Stimulated activated CD4-positive, alpha-beta T cell treated with anti-CD3 and anti-CD28 coated beads, Interleukin-4, amount 100 ng/mL, for 1 hour (primary cell): ENCODE data around the gene SLCO1B3.
"Not testable (repeated sequence)": the region's sequence is repeated elsewhere in the genome, so short reads cannot be mapped to it uniquely, and the experiment has no call there.

Experiments
- DNase-seq: peaks from one replicate; pipeline ENCODE4 v3.0.0-alpha.2; 2020

SLCO1B3 gene, protein sequence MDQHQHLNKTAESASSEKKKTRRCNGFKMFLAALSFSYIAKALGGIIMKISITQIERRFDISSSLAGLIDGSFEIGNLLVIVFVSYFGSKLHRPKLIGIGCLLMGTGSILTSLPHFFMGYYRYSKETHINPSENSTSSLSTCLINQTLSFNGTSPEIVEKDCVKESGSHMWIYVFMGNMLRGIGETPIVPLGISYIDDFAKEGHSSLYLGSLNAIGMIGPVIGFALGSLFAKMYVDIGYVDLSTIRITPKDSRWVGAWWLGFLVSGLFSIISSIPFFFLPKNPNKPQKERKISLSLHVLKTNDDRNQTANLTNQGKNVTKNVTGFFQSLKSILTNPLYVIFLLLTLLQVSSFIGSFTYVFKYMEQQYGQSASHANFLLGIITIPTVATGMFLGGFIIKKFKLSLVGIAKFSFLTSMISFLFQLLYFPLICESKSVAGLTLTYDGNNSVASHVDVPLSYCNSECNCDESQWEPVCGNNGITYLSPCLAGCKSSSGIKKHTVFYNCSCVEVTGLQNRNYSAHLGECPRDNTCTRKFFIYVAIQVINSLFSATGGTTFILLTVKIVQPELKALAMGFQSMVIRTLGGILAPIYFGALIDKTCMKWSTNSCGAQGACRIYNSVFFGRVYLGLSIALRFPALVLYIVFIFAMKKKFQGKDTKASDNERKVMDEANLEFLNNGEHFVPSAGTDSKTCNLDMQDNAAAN

DNA sequence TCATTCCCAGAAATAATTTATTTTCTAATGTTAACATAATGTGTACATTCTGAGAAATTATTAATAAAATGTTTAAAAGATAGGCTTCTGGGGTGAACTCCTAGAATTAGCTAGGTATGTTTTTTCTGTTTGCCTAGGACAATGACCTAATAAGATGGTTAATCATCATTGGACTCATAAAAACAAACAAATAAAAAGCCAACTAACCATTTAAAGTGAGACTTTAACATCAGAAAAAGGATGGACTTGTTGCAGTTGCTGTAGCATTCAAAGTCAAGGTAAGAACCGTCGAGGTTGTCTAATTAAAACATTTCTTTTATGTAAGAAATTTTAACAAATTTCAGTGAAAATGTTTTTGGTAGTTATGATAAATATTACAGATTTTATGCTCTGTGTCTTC lies at the start of gene SLCO1B3:
Gene SLCO1B3, plus strand, starts transcription at position 219 of the 400 bp plus-strand sequence. CDS start 5,034 bp downstream, outside the sequence.
- no peak for DNase-seq

DNA sequence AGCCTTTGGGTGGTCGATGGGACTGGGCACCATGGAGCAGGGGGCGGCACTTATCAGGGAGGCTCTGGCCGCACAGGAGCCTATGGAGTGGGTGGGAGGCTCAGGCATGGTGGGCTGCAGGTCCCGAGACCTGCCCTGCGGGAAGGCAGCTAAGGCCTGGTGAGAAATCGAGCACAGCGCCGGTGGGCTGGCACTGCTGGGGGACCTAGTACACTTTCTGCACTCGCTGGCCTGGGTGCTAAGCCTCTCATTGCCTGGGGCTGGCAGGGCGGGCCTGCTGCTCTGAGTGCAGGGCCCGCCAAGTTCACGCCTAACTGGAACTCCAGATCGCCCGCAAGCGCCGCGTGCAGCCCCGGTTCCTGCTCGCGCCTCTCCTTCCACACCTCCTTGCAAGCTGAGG lies 33.1 kb upstream of the SLCO1B3 start:
- DNase-seq, result no peak

DNA sequence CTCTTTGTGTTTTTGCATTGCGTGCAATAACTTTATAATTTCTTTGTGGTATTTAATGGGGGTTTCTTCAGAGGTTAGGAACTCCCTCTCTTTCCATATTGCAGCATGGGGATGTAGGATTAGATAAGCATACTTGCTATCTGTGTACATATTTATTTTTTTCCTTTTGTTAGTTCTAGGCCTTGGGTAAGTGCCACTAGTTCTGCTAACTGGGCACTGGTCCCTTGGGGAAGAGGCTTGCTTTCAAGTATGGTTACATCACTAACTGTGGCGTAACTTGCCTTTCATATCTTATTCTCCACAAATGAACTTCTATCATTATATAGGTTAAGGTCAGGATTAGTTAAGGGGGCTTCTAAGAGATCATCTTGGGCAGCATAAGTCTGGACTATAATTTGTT lies 31.5 kb upstream of the SLCO1B3 start:
- no peak for DNase-seq

DNA sequence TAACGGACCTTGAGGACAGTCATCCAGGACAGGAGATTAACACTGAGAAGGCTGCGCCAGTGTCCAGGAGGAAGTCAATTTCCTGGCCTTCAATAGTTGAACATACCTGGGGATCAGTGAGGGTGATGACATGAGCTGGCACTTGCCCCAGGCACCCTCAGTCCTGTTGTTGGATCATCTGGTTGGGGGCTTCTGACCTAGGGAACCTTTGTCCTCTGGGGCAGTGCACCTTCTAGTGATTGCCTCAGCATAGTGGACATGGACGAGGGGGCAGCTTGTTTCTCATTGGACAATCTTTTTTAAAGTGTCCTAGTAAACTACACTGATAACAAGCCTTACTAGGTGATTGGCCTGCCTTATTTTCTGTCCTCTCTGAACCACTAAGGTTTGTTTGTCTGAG lies 30.5 kb upstream of the SLCO1B3 start:
- DNase-seq, result not testable (repeated sequence)

DNA sequence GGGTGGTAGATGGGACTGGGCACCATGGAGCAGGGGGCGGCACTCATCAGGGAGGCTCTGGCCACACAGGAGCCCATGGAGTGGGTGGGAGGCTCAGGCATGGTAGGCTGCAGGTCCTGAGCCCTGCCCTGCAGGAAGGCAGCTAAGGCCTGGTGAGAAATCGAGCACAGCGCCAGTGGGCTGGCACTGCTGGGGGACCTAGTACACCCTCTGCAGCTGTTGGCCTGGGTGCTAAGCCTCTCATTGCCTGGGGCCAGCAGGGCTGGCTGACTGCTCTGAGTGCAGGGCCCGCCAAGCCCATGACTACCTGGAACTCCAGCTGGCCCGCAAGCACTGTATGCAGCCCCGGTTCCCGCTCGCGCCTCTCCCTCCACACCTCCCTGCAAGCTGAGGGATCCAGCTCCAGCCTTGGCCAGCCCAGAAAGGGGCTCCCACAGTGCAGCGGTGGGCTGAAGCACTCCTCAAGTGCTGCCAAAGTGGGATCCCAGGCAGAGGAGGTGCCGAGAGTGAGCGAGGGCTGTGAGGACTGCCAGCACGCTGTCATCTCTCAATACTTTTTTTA lies 26.6 kb upstream of the SLCO1B3 start:
- not testable (repeated sequence) for DNase-seq

DNA sequence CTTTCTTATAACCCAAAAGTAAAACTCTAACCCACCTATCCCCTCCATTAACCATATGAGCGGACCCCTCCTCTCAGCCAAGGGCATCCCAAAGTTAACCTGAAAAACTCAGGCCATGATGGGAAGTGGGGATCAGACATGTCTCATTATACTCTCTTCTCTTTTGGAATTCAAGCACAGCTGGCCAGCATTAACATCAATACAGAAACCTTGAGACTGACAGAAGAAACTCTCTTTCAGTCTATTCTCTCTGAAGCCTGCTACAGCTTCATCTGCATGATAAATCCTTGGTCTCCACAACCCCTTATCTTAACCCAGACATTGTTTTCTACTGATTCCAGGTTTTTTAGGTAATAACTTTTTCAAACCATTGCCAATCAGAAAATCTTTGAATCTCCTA lies 17.5 kb upstream of the SLCO1B3 start:
- DNase-seq, result no peak

DNA sequence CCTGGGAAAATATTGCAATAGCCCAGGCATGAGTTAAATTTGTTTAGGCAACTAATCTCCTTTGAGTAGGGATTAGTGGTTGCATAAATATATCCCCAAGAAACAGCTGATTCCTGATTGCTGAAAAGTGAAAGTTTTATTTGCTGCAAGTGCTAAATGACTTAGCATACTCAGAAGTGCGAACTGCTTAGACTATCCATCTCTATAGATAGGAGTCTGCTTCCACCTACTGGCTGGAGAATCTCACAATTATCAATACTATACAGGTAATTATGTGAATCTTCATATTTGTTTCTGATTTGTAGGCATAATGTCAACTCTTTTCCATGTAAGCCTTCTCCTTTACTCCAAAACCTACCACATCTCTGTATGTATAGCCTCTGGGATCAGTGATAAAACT lies 12.0 kb upstream of the SLCO1B3 start:
- no peak for DNase-seq

DNA sequence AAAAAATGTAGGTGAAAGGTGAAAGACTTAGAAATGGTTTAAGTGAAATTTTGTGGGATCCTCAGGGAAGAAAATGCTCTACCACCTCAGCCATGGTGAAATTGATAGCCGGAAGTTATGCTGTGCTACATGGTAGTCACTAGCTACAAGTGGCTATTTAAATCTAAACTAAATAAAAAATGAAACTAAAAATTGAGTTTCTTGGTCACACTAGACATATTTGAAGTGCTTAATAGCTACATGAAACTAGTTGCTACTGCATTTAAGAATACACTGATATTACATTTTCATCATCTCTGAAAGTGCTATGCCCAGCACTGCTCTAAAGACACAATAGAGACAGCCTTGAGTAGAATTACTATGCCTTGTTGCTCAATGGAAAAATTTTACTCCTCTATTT lies 10.3 kb upstream of the SLCO1B3 start:
- no peak for DNase-seq

DNA sequence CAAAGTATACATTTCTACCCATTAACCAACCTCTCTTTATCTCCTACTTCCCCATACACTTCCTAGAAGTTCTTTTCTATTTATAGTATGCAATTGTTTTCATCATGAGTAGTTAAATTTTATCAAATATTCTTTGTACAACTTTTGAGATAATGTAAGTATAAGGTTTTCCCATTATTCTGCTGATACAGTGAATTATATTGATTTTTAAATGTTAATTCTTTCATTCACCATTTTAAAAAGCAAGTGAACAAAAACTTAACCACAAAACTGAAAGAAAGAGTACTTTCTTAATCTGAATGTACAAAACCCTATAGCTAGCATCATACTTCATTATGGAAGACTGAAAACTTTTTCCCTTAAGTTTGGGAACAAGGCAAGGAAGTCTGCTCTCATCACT lies 9.5 kb upstream of the SLCO1B3 start:
- no peak for DNase-seq

DNA sequence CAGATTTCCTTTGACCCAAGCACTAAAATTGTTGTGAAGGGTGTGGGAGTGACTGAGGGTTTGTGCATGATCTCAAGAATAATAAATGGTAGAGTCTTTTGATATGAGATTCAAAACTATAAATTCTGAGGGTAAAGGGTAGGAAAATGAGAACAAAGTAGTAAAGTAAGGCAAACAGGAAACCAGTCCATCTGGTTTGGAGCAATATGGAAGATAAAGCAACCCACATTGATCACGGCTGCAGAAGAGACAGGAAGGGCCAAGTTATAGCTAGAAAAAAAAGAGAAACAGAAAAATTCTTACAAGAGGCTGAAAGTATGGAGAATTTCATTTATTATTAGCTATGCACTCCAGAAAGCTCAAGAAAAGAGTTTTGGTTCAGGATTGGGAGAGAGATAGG lies 4.6 kb upstream of the SLCO1B3 start:
- no peak for DNase-seq

DNA sequence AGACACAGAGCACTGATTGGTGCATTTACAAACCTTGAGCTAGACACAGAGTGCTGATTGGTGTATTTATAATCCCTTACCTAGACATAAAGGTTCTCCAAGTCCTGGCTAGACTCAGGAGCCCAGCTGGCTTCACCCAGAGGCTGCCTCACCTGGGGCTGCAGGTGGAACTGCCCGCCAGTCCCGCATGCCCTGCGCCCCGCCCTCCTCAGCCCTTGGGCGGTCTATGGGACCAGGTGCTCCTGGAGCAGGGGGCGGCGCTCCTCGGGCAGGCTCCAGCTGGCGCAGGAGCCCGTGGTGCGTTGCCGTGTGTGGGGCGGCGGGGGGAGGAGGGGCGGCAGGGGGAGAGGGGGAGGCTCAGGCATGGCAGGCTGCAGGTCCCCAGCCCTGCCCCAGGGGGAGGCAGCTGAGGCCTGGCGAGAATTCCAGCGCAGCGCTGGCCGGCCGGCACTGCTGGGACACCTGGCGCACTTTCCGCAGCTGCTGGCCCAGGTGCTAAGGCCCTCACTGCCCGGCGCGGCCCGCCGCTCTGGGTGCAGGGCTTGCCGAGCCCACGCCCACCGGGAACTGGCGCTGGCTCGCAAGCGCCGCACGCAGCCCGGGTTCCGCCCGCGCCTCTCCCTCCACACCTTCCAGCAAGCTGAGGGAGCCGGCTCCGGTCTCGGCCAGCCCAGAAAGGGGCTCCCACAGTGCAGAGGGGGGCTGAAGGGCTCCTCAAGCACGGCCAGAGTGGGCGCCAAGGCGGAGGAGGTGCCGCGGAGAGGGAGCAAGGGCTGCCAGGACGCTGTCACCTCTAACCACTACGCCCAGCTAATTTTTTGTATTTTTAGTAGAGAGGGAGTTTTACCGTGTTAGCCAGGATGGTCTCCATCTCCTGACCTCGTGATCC lies 3.1 kb upstream of the SLCO1B3 start:
- DNase-seq, result no peak

DNA sequence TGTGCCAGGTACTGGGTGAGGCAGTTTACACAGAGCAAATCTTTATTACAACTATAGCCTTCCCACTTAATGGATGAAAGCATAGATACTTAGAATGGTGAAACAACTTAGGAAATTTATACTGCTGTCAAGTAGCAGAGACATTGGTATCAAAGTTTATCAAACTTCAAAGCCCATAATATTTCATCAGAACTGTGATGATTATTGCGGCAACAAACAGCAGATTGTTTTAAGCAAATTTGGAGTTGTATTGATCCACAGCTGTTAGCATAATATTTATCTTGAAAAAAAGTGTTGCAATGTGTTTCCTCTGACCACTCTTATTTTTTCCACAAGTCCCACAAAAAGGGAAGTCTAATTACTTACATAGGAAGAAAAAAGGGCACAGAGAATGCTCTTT lies 2.0 kb upstream of the SLCO1B3 start:
- no peak for DNase-seq

DNA sequence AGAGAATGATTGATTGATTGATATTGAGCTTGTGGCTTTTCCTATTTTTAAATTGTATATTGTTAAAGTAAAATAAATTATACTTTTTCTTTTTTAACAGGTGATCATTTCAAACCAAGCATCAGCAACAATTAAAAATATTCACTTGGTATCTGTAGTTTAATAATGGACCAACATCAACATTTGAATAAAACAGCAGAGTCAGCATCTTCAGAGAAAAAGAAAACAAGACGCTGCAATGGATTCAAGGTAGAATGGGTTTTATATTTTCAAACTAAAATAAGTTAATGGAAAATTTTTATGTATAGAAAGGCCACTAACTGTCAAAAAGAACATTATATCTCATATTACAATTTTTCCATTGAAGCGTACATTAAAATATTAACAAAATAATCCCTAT lies 5.1 kb downstream of the SLCO1B3 start:
- DNase-seq, result no peak

DNA sequence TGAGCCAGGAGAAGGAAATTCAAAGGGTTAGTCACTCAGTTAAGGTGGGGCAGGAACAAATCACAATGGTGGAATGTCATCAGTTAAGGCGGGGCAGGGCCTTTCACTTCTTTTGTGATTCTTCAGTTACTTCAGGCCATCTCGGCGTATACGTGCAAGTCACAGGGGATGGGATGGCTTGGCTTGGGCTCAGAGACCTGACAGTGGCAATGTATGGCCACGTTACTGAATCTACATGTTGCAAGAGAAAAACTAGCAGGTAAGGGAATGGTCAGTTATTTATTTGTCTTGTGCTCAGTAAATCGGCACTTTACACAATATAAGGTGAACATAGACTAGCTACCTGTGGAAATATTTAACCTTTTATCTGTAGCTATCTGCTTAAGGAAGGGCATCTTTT lies 11.9 kb downstream of the SLCO1B3 start:
- DNase-seq, result no peak

DNA sequence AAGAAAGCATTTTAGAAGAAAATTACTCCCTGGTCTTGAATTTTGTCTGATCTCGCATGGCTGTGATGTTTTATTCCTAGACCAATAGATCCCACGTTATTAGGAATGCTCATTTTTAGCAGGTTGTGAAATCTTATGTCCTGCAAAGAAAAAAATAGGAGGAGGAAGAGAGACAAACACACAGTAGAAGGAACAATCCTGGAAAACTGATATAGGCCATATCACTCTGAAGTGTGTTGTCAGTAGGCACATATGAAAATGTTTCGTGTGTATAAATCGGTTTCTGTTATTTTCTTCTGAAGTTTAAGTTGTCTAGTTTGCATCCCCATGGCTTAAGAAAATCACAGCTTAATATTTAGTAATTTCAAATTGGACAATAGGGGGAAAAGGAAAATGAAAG lies 12.4 kb downstream of the SLCO1B3 start:
- no peak for DNase-seq

DNA sequence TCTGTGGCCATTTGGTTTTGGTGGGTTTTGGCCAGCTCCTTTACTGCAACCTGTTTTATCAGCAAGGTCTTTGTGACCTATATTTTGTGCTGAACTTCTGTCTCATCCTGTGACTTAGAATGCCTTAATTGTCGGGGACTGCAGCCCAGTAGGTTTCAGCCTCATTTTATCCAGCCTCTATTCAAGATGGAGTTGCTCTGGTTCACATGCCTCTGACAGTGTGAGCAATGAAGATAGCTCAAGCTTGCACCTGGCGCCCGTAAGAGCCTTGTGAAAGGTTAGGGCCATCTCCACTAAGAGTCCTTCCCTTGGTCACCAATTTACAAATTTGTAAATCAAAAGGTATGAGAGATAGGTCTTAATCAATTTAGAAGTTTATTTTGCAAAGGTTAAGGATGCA lies 19.4 kb downstream of the SLCO1B3 start:
- no peak for DNase-seq

DNA sequence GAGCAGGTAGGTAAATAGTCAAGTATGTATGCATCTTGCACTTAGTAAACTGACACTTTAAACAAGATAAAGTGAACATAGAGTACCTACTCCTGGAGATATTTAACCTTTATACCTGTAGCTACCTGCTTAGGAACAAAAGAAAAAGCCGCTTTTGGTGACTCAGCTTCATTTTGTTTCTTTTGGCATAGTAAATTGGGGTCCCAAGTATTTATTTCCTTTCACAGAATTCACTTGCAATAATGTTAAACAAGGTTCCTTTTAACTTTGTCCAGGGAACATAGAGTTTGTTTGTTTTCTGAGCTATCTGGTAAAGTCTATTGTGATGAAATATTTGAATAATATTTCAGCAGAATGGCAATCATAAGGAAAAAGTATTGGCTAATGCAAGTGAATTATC lies 20.0 kb downstream of the SLCO1B3 start:
- DNase-seq, result no peak

DNA sequence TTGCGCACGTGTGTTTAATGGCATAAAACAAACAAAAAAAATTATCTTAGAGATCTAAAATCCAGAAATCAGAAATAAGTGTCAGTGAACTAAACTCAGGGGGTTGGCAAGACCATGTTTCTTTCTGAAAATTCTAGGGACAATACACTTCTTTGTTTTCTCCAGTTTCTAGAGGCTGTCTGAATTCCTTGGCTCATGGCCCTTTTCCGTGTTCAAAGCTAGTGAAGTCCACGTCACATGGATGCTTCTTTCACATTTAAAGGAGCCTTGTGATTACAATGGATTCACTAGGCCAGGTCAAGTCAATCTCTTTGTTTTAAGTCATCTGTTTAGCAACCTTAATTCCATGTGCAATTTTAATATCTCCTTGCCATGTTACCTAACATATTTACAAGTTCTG lies 22.4 kb downstream of the SLCO1B3 start:
- no peak for DNase-seq

DNA sequence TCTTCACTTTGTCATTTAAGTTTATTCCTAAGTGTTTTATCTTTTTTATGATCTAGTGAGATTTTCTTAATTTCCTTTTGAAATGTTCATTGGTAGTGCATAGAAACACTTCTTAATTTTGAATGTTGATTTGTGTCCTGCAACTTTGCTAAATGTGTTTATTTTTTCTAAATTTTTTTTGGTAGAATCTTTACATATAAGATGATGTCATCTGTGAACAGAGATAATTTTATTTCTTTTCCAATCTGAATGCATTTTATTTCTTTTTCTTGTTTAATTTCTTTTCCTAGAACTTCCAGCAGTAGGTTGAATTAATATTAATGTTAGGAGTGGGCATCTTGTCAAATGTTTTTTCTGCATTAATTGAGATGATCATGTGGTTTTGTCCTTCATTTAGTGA lies 42.1 kb downstream of the SLCO1B3 start:
- no peak for DNase-seq

DNA sequence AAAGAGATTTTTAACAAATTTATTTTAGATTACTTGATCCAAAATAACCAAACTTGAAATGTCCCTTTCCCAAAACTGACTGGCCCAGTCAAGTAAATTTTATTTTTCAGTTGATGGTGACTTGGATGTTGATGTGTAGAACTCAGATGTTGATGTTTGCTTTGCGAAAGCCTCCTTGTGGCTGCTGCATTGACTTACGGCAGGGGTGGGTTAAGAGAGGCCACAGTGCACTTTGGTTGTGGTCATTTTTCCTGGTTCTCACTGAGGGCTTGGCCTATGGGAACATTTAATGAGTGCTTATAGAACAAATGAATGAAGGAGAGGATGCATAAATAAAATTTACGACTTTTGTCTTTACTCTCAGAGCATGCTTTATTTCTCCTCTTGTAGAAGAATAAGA lies 52.6 kb downstream of the SLCO1B3 start:
- no peak for DNase-seq

DNA sequence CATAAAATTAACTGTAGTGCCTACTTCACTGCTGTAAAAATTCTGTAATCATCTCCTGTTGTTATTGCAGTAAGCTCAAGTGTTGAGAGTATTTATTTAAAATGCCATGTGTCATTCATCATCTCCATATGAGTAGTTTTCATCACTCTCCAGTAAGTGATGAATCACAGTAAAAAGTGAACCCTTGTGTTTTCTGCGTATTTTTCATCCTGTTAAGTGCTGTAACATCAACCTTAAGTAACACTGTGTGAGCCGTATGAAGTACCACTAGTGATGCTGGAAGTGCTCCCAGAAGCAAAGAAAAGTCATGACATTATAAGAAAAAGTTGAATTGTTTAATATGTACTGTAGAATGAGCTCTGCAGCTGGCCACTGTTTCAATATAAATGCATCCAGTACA lies 55.4 kb downstream of the SLCO1B3 start:
- no peak for DNase-seq

DNA sequence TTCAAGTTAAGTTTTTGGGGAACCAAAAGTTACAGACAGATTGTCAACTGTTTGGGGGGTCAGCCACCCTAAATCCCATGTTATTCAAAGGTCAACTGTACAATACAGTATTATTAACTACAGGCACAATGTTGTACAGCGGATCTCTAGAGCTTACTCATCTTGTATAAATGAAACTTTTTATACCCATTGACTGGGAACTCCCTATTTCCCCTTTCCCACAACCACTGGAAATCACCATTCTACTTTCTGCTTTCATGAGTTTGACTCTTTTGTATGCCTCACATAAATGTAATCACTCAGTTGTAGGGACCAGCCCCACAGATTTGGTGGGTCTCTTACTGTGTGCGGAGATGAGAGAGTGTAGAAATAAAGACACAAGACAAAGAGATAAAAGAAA lies 57.8 kb downstream of the SLCO1B3 start:
- no peak for DNase-seq

DNA sequence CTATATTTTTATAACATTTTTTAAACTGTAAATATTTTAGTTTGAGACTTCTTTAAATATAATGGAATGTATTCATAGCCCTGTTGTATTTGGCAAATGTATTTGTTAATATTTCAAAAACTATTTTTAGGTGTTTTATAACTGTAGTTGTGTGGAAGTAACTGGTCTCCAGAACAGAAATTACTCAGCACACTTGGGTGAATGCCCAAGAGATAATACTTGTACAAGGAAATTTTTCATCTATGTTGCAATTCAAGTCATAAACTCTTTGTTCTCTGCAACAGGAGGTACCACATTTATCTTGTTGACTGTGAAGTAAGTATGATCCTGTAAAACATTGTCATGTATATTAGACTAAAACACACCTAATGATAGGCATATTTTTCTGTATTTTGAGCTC lies 72.8 kb downstream of the SLCO1B3 start:
- no peak for DNase-seq
